Stimulated activated CD4-positive, alpha-beta T cell treated with anti-CD3 and anti-CD28 coated beads, Interleukin-4, amount 100 ng/mL, for 1 hour (primary cell): ENCODE measurements around the gene PEAK3.

Experiments
- DNase-seq: peaks from one replicate; pipeline ENCODE4 v3.0.0-alpha.2; 2020

The PEAK3 gene

GRCh38 chr19:2269244-2270156, 12.5 kb downstream of the PEAK3 start:
- peak; percentile 99 for DNase-seq

GRCh38 chr19:2268861-2269243, 13.1 kb downstream of the PEAK3 start:
- DNase-seq = no peak

GRCh38 chr19:2268480-2268830, 13.5 kb downstream of the PEAK3 start:
- DNase-seq = no peak

DNA sequence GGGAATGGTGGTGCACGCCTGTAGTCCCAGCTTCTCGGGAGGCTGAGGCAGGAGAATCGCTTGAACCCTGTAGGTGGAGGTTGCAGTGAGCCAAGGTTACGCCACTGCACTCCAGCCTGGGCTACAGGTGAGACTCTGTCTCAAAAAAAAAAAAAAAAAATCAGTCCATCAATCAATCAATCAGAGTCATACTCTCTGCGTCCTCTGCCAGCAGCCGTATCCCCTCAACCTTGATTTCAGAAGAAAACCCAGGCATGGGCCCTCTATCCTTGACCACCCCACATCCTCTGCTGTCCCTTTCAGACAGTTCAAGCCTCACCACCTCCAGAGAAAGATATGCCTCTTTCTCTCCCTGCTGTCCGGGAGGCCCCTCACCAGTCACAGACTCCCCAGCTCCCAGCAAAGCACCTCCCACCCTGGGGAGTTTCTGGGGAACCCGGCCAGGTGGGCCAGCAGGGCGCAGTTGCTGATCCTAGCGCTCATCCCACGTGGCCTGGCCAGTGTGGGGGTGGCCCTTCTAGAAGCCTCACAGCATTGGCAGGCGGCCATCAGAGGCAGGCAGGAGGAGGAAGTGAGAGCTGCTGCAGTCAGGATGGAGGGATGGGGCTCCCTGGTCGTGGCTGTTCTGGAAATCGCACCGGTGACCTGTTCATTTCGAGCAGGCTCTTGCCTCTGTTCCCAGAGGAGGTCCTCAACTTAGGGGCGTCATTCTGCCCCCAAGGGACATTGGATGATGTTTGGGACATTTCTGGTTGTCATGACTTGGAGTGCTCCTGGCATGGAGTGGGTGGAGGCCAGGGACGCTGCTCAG, 15.6 kb downstream of the PEAK3 start:
- peak; percentile 38 for DNase-seq

GRCh38 chr19:2261438-2262172, 20.4 kb downstream of the PEAK3 start:
- peak; percentile 61 for DNase-seq

- DNase-seq = no peak
These were observed 21.6 kb downstream of the PEAK3 start for GRCh38 chr19:2260341-2260805.

DNA sequence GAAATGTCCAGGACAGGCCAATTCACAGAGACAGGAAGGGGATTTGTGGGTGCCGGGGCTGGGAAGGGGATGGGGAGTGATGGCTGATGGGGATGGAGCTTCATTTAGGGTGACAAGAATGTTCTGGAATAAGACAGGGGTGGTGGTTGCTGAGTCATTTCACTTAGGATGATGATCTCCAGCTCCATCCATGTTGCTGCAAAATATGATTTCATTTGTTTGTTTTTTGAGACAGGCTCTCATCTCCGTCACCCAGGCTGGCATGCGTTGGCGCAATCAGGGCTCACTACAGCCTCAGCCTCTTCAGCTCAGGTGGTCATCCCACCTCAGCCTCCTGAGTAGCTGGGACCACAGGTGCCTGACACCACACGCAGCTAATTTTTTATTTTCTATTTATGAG, 22.6 kb downstream of the PEAK3 start:
- no peak for DNase-seq

DNA sequence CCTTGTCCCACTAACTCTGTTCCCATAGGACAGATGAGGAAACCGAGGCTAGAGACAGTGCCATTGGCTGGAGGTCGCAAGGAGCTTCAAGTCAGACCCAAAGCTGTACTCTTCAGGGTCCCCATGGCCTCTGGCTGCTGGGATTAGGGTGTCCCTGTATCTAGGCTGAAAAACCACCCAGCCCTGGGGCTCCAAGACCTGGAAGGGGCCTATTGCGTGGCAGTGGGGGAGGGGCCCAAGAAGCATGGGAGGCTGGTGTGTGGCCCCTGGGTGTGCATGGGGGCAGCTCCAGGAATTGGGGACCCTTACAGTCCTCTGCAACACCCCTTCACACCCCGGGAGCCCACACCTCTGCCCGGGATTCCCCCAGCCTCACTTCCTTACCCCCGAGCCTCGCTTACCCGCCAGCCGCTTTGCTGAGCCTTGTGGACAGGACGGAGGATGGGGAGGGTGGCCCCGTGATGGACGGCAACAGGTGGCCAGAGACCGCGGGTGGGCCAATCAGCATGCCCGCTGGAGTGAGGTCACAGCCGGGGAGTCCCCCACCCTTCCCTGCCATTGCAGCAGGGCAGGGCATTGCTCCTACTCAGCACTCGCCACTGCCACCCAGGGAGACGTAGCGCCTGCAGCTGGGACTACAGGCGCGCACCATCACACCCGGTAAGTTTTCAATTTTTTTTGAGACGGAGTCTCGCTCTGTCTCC, 25.8 kb downstream of the PEAK3 start, which contains the start of gene JSRP1:
TSS of gene JSRP1 (minus strand) at position 436 of the 704 bp plus-strand sequence. CDS start 1,103 bp downstream, outside the sequence.
- DNase-seq = no peak

- DNase-seq = no peak
These were observed 26.7 kb downstream of the PEAK3 start for GRCh38 chr19:2255112-2255845.

- no peak for DNase-seq
These were observed 27.7 kb downstream of the PEAK3 start for GRCh38 chr19:2254064-2254872.

- no peak for DNase-seq
These were observed 28.6 kb downstream of the PEAK3 start for GRCh38 chr19:2253106-2254063.

DNA sequence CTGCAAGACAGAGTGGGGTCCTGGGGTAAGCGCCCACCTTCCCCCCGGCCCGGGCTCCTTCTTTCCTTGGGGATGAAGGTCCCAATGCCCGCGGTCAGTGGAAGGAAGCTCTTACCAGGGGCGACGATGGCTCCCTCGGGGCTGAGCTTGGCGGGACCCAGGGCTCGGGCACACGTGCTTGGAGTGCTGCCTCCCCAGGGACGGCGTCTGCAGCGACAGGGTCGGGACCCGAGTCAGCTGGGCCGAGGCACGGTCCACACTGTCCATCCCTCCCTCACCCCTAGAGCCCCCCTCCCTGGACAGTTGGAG, 29.2 kb downstream of the PEAK3 start:
- no peak for DNase-seq

GRCh38 chr19:2252055-2252796, 29.7 kb downstream of the PEAK3 start:
- DNase-seq = no peak

GRCh38 chr19:2251106-2252054, 30.6 kb downstream of the PEAK3 start:
- DNase-seq = no peak

- no peak for DNase-seq
These were observed 31.2 kb downstream of the PEAK3 start for GRCh38 chr19:2250766-2251105.

DNA sequence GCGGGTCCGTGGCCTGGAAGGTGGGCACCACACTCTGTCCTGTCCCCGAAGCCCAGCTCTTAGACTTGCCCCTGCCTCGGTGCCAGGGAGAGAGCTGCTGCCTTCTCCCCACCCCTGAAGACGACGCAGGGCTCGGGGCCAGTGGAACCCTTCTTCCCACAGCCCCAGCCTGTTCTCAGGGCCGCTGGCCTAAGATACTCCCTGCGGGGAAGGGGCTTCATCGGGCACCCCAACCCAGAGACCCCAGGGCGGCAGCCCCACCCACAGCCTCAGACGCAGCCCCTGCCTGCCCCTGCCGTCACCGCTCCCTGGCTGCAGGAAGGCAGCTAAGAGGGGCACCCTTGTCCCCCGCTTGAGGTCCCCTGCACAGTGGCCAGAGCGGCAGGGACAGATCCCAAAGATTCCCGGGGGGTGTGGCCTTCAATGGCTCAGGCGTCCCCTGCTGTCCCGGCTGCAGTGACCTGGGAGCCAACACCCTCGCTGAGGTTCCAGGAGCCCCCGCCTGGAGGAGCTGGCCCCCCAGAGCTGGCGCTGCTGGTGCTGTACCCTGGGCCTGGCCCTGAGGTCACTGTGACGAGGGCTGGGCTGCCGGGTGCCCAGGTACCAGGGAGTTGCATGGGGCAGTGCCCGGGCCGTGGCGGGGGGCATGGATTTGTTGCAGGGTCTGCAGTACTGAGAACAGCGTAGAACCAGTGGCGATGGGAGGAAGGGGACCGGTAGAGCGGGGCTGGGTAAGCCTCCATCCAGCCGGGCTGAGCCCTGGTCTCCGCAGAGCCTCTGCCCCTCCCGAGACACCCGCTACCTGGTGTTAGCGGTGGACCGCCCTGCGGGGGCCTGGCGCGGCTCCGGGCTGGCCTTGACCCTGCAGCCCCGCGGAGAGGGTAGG, 31.9 kb downstream of the PEAK3 start:
- DNase-seq = no peak
